ENCODE results near the gene SLC35E2B.
"Not testable (repeated sequence)": the region's sequence is repeated elsewhere in the genome, so short reads cannot be mapped to it uniquely, and the experiment has no call there.

Gene SLC35E2B

GRCh38 chr1:1638528-1638927 is 54.1 kb downstream of the SLC35E2B start:
- not testable (repeated sequence) for DNase-seq (ENCODE audit: low spot score)

- DNase-seq (ENCODE audit: low spot score), result not testable (repeated sequence)
These were observed 55.1 kb downstream of the SLC35E2B start for GRCh38 chr1:1637479-1637875.

GRCh38 chr1:1636621-1637478 is 55.7 kb downstream of the SLC35E2B start:
- not testable (repeated sequence) for DNase-seq (ENCODE audit: low spot score)

DNA sequence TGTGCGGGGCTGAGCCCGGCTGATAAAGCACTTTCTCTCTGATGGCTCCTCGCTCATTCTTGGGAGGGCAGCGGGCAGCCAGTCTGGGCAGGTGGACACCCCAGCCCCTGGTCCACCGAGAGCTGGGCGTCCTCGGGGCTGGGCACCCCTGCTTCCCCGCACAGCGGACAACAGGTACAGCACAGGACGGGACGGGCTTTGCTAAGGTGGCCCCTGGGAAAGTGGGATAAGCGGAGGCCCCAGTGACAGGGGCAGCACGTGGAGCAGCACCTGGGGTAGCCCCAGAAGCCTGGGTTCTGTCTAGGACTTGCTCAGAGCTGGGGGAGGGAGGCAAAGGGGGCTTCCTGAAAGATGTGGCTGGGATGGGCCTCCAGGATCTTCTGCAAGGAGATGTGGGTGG is 58.0 kb downstream of the SLC35E2B start:
- DNase-seq (ENCODE audit: low spot score), result peak; percentile 42

DNA sequence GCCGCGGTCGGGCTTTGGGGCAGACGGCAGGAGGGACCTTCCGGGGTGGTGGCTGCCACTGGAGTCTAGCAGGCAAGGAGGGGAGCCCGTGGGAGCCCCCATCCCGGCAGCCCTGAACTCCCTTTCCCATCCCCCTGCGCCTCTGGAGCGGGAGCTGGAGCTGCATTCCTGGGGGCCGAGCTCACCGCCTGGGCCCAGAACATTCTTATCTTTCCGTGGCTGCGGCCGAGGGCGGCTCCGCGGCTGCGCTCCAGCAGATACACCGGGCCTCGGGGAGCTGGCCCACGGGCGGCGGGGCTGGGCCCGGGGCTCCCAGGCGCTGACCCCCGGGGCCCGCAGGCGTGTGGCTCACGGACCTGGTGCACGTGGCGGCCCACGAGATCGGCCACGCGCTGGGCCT is 59.2 kb downstream of the SLC35E2B start:
- not testable (repeated sequence) for DNase-seq (ENCODE audit: low spot score)

GRCh38 chr1:1631782-1632420 is 60.7 kb downstream of the SLC35E2B start, which contains the start of gene MMP23B:
MMP23B (plus strand) TSS chr1:1632173; CDS start chr1:1632219, 46 bp downstream.
- peak; percentile 69 for DNase-seq (ENCODE audit: low spot score)

- DNase-seq (ENCODE audit: low spot score), result peak; percentile 66
These were observed 61.4 kb downstream of the SLC35E2B start for GRCh38 chr1:1630965-1631781.

- DNase-seq (ENCODE audit: low spot score), result peak; percentile 85
These were observed 62.2 kb downstream of the SLC35E2B start for GRCh38 chr1:1630191-1630964.

- peak; percentile 45 for DNase-seq (ENCODE audit: low spot score)
These were observed 63.0 kb downstream of the SLC35E2B start for GRCh38 chr1:1629430-1630190.

- DNase-seq (ENCODE audit: low spot score), result peak; percentile 62
These were observed 63.7 kb downstream of the SLC35E2B start for GRCh38 chr1:1628754-1629429.

DNA sequence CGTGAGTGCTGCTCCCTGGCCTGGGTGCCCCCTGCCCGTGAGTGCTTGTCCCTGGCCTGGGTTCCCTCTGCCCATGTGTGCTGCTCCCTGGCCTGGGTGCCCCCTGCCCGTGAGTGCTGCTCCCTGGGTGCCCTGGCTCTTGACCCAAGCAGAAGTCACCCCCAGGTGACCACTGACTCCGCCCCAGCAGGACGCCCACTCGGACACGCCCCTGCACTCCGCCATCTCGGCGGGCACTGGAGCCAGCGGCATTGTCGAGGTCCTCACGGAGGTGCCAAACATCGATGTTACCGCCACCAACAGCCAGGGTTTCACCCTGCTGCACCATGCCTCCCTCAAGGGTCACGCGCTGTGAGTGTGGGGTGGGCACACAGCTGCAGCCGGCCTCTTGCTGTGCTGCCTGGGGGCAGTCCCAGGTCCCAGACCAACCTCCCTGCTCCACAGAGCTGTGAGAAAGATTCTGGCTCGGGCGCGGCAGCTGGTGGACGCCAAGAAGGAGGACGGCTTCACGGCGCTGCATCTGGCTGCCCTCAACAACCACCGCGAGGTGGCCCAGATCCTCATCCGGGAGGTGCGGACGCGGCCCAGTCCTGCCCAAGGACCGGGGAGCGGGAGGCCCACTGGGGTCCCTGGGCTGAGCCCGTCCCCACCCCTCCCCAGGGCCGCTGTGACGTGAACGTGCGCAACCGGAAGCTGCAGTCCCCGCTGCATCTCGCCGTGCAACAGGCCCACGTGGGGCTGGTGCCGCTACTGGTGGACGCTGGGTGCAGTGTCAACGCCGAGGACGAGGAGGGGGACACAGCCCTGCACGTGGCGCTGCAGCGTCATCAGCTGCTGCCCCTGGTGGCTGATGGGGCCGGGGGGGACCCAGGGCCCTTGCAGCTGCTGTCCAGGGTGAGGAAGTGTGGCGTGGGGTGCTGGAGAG is 64.5 kb downstream of the SLC35E2B start:
- DNase-seq (ENCODE audit: low spot score), result peak; percentile 50

DNA sequence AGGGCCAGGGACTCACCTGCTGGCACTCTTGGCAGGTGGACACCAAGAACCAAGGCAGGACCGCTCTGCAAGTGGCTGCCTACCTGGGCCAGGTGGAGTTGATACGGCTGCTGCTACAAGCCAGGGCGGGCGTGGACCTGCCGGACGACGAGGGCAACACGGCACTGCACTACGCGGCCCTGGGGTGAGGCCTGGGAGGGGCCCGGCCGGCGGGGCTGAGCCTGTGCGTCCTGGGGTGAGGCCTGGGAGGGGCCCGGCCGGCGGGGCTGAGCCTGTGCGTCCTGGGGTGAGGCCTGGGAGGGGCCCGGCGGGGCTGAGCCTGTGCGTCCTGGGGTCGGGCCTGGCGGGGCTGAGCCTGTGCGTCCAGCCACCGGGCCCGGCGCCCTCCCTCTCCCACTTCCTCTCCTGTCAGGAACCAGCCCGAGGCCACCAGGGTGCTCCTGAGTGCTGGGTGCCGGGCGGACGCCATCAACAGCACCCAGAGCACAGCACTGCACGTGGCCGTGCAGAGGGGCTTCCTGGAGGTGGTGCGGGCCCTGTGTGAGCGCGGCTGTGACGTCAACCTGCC is 65.2 kb downstream of the SLC35E2B start:
- DNase-seq (ENCODE audit: low spot score), result no peak

DNA sequence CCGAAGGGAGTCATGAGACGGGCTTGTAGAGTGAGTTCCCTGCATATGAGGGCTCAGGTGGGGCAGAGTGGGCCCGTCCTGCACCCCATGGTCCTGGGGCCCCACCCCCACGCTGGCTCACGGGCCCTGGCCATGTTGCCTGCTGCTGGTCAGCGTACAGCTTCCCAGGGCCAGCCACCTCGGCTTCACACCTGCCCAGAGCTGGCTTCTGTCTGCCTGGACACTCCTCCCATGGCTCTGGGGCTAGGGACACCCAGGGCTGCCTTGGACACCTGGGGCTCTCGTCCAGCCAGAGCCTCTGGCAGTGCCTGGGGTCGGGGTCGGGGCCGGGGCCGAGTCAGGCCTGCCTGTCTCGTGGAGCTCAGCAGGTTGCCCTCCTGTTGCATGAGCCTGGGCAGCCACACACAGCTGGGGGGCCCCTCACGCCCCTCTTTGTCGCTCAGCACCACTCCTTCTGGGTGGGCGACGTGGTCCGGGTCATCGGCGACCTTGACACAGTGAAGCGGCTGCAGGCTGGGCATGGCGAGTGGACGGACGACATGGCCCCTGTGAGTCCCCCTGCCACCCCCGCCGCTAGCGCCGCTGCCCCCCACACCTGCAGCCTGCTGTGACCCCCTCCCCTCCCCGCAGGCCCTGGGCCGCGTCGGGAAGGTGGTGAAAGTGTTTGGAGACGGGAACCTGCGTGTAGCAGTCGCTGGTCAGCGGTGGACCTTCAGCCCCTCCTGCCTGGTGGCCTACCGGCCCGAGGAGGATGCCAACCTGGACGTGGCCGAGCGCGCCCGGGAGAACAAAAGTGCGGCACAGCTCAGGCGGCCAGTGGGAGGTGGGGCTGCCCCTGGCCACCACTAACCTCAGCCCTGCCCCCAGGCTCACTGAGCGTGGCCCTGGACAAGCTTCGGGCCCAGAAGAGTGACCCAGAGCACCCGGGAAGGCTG is 66.1 kb downstream of the SLC35E2B start:
- no peak for DNase-seq (ENCODE audit: low spot score)

- DNase-seq (ENCODE audit: low spot score), result no peak
These were observed 66.8 kb downstream of the SLC35E2B start for GRCh38 chr1:1625824-1626206.

- DNase-seq (ENCODE audit: low spot score), result no peak
These were observed 67.2 kb downstream of the SLC35E2B start for GRCh38 chr1:1625404-1625775.

- no peak for DNase-seq (ENCODE audit: low spot score)
These were observed 67.9 kb downstream of the SLC35E2B start for GRCh38 chr1:1624443-1625403.

Measured in ecto neural progenitor cell (in vitro differentiated cells).